Neuronal stem cell (in vitro differentiated cells): Measurements from ENCODE around the gene CADPS.

Source experiments
- DNase-seq: peaks from one replicate; pipeline ENCODE4 v3.0.0-alpha.2; 2013; ENCODE audit warnings: low spot score
- H2AFZ ChIP-seq: one replicate; pipeline ENCODE4 v1.6.1; 2013; ENCODE audit warnings: mild to moderate bottlenecking, low read length, inconsistent platforms
- H2AK5ac ChIP-seq: 2 replicates; pipeline ENCODE4 v1.6.1; 2013; ENCODE audit warnings: low read depth, mild to moderate bottlenecking, inconsistent platforms, low read length, moderate library complexity, mixed read lengths
- H2BK120ac ChIP-seq: 2 replicates; pipeline ENCODE4 v1.6.1; 2013; ENCODE audit warnings: low read depth, mild to moderate bottlenecking, inconsistent platforms, low read length, moderate library complexity, mixed read lengths
- H2BK12ac ChIP-seq: one replicate; pipeline ENCODE4 v1.6.1; 2013; ENCODE audit warnings: low read length, inconsistent platforms
- H2BK15ac ChIP-seq: 2 replicates; pipeline ENCODE4 v1.6.1; 2013; ENCODE audit warnings: mild to moderate bottlenecking, low read length, inconsistent platforms, mixed read lengths
- H2BK5ac ChIP-seq: one replicate; pipeline ENCODE4 v1.6.1; 2013; ENCODE audit warnings: inconsistent platforms, mild to moderate bottlenecking, low read length, moderate library complexity
- H3K14ac ChIP-seq: one replicate; pipeline ENCODE4 v1.6.1; 2013; ENCODE audit warnings: low read length, inconsistent platforms
- H3K18ac ChIP-seq: 2 replicates; pipeline ENCODE4 v1.6.1; 2013; ENCODE audit warnings: low read length, inconsistent platforms
- H3K23ac ChIP-seq: 2 replicates; pipeline ENCODE4 v1.6.1; 2013; ENCODE audit warnings: low read depth, mild to moderate bottlenecking, mixed read lengths, low read length, inconsistent platforms; ENCODE audit not compliant: poor library complexity
- H3K27ac ChIP-seq: replicated peaks from 3 replicates; pipeline ENCODE4 v1.5.1; 2013; ENCODE audit warnings: low read length, inconsistent platforms
- H3K27me3 ChIP-seq, 3 experiments: 2 replicates each; pipeline ENCODE4 v1.6.1; 2013; ENCODE audit warnings: low read length in 3 of 3, mild to moderate bottlenecking in 2 of 3, inconsistent platforms in 1 of 3, low read depth in 1 of 3, mixed read lengths in 1 of 3, moderate library complexity in 1 of 3; ENCODE audit not compliant: control insufficient read depth in 3 of 3, insufficient read depth in 3 of 3
- H3K36me3 ChIP-seq, 2 donors: replicated peaks in 1 of 2; 2 replicates each; pipeline ENCODE4 v1.6.1; 2013; ENCODE audit warnings: low read length in 2 of 2; ENCODE audit not compliant: control insufficient read depth in 2 of 2, insufficient read depth in 2 of 2
- H3K4ac ChIP-seq: 2 replicates; pipeline ENCODE4 v1.6.1; 2013; ENCODE audit warnings: inconsistent platforms, mild to moderate bottlenecking, low read length, moderate library complexity
- H3K4me1 ChIP-seq, 2 donors: 1 replicate in 1 of 2; 2 replicates in 1 of 2; pipeline ENCODE4 v1.6.1; 2013; ENCODE audit warnings: low read length in 2 of 2, low read depth in 1 of 2; ENCODE audit not compliant: control insufficient read depth in 2 of 2, insufficient read depth in 1 of 2
- H3K4me2 ChIP-seq: one replicate; pipeline ENCODE4 v1.6.1; 2013; ENCODE audit warnings: mild to moderate bottlenecking, low read length, inconsistent platforms; ENCODE audit not compliant: insufficient read depth, poor library complexity, severe bottlenecking
- H3K4me3 ChIP-seq, 2 donors: 2 replicates each; pipeline ENCODE4 v1.5.1; 2013; ENCODE audit warnings: low read length in 2 of 2, mild to moderate bottlenecking in 2 of 2, inconsistent platforms in 1 of 2, moderate library complexity in 1 of 2
- H3K79me1 ChIP-seq: one replicate; pipeline ENCODE4 v1.6.1; 2013; ENCODE audit warnings: low read depth, mild to moderate bottlenecking, inconsistent platforms, low read length, moderate library complexity
- H3K9ac ChIP-seq: one replicate; pipeline ENCODE4 v1.6.1; 2013; ENCODE audit warnings: mild to moderate bottlenecking, low read depth, low read length, inconsistent platforms; ENCODE audit not compliant: poor library complexity
- H3K9me3 ChIP-seq, 2 donors: replicated peaks in 1 of 2; 2 replicates each; pipeline versions ENCODE3 to v1.6.1; 2013; ENCODE audit warnings: low read length in 2 of 2, mild to moderate bottlenecking in 2 of 2, inconsistent platforms in 1 of 2, low read depth in 1 of 2, mixed read lengths in 1 of 2, moderate library complexity in 1 of 2; ENCODE audit not compliant: control insufficient read depth in 2 of 2, insufficient read depth in 1 of 2
- H4K8ac ChIP-seq: one replicate; pipeline ENCODE4 v1.6.1; 2013; ENCODE audit warnings: low read depth, mild to moderate bottlenecking, inconsistent platforms, low read length, moderate library complexity
- H4K91ac ChIP-seq: one replicate; pipeline ENCODE4 v1.6.1; 2013; ENCODE audit warnings: low read length, low read depth, mild to moderate bottlenecking, inconsistent platforms; ENCODE audit not compliant: poor library complexity
- WGBS, 2 donors: extraction: QIAGEN DNeasy Blood & Tissue Kit; methylation state at CpG; one replicate each; pipeline ENCODE4 v1.1.7; 2013; ENCODE audit warnings: missing lambda C conversion rate in 2 of 2, mixed read lengths in 1 of 2; ENCODE audit not compliant: insufficient read length in 2 of 2, insufficient replicate concordance in 1 of 2; ENCODE audit errors: extremely low coverage in 2 of 2; 5-methylcytosine and 5-hydroxymethylcytosine counted together

Gene CADPS

DNA sequence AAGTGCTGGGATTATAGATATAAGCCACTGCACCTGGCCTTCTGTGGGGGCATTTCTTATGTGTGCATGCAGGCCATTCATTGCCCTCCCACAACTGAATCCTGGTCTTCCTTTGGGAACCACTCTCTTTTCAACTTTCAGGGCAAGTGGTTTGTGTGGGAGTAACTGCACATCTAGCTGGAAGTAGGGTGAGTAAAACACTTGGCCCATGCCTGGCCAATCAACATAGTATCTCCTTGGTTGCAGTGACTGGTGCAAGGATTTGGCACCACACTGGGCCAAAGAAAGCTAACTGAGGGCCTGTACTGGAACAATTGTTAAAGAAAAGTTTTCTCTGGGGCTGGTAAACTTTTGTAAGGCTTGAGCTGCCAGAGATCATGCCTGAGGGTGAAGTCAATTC is 312.6 kb downstream of the CADPS start:
- Histone ChIP-seq H3K9me3 (no peaks in the 10 kb centered on the region), H3K4me3 (no peak overlapping the region), H3K4me1 (peaks cover 0 to 6% of the 10 kb centered on the region in 2 donors), H3K79me1 (no peaks in the 10 kb centered on the region), H3K4me2 (no peak overlapping the region), H4K91ac (no peak overlapping the region), H2BK15ac (no peak overlapping the region), H3K27me3 (no peaks in the 10 kb centered on the region), H3K4ac (no peak overlapping the region), H3K23ac (no peak overlapping the region), H3K9ac (no peak overlapping the region), H2BK5ac (no peak overlapping the region), H3K27ac (no peak overlapping the region), H2AK5ac (no peak overlapping the region), H3K18ac (no peak overlapping the region), H4K8ac (no peak overlapping the region), H2AFZ (no peak overlapping the region), H3K14ac (no peak overlapping the region), H2BK12ac (no peak overlapping the region), H3K36me3 (no peaks in the 10 kb centered on the region), H2BK120ac (no peak overlapping the region)
- no peak for DNase-seq

DNA sequence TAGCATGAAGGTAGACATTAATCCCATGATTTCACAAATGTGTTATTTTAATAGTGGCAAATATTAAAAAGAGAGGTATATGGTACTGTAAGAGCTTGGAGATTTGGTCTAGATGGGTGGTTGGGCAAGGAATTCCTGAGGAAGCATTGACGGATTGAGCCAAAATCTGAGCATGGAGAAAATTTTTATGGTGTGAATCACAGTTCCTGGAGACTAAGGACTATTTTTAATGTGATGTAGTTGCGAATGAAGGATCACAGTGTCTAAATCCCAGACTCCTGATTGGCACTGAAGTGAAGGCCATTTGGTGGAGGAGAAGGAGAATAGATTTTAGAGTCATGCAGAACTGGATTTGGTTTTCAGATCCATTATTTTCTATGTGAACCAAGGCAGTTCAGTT is 313.2 kb downstream of the CADPS start:
- no peak overlapping the region for H4K8ac ChIP-seq
- H3K79me1 ChIP-seq: no peaks in the 10 kb centered on the region
- H3K36me3 ChIP-seq: no peaks in the 10 kb centered on the region
- no peak overlapping the region for H2AK5ac ChIP-seq
- H3K14ac ChIP-seq: no peak overlapping the region
- no peak overlapping the region for H2BK120ac ChIP-seq
- H3K18ac ChIP-seq: no peak overlapping the region
- H3K4ac ChIP-seq: no peak overlapping the region
- H2AFZ ChIP-seq: no peak overlapping the region
- DNase-seq: no peak
- H3K27ac ChIP-seq: no peak overlapping the region
- no peak overlapping the region for H3K9ac ChIP-seq
- H3K9me3 ChIP-seq: no peaks in the 10 kb centered on the region
- no peak overlapping the region for H2BK12ac ChIP-seq
- H3K23ac ChIP-seq: no peak overlapping the region
- WGBS, 2 donors: no CpG with 5 or more reads among the region's 2 CpGs
- H3K4me2 ChIP-seq: no peak overlapping the region
- no peak overlapping the region for H2BK5ac ChIP-seq
- H3K27me3 ChIP-seq: no peaks in the 10 kb centered on the region
- no peak overlapping the region for H2BK15ac ChIP-seq
- H4K91ac ChIP-seq: no peak overlapping the region
- H3K4me1 ChIP-seq: peaks cover 0 to 3% of the 10 kb centered on the region in 2 donors
- H3K4me3 ChIP-seq: no peak overlapping the region

DNA sequence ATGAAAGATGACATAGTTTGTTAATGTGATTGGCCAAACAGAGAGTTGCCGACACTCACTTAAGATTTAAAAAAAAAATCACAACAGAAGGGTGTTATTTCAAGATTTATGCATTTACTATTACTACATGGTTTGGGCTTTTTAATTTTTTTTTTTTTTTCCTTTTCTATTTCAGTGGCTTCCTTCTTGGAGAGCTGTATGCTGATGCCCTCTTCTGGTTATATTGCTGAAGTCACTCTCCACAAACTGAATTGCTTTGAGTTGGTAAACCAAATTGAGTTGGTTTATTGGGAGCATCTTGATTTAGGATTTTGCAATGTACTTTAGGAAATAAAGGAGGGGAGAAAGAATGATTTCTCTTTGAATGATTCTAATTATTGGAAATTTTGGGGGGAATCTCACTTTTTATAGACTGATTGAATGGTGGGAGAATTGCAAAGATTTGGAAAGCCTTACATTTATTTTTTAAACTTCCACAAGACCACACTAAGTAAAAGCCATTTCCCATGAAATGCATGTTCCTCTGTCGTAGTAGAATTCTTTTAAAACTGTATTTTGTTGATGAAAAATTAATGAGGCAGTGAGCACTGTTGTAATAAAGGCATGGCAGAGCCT is 315.3 kb downstream of the CADPS start:
- Histone ChIP-seq H2BK12ac (no peak overlapping the region), H2BK15ac (no peak overlapping the region), H3K14ac (no peak overlapping the region), H3K79me1 (no peaks in the 10 kb centered on the region), H3K23ac (no peak overlapping the region), H3K4me3 (no peak overlapping the region), H3K4me1 (peaks cover 0 to 2% of the 10 kb centered on the region in 2 donors), H3K4me2 (no peak overlapping the region), H3K4ac (no peak overlapping the region), H2BK5ac (no peak overlapping the region), H2AFZ (no peak overlapping the region), H3K9me3 (no peaks in the 10 kb centered on the region), H2AK5ac (no peak overlapping the region), H3K36me3 (no peaks in the 10 kb centered on the region), H3K27me3 (no peaks in the 10 kb centered on the region), H4K8ac (no peak overlapping the region), H3K18ac (no peak overlapping the region), H3K27ac (no peak overlapping the region), H4K91ac (no peak overlapping the region), H3K9ac (no peak overlapping the region), H2BK120ac (no peak overlapping the region)
- WGBS, 2 donors: no CpG with 5 or more reads among the region's 2 CpGs
- no peak for DNase-seq

DNA sequence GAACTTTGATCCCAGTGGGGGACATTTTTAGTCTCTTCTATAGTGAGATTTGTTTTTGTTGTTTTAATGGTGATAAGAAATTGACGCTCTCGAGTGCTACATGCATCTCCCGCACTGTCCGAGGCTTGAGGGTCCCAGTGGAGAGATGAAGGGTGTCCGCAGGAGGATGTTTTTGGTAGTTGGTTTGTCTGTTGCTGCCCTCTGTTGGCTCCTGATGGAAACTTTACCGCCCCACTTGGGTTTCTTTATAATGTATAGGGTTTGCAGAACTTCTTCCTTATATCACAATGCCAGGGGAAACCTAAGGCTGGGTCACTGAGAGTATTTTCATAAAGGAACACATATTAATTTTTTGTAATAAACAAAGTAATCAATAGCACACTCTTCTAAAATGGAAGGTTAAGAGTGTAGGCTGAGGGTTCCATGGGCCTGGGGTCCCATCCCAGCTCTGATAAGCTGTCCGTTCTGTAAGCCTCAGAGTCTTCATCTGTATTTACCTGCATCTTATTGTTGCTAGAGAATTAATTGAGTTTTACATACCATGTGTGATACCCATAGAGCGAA is 316.6 kb downstream of the CADPS start:
- H3K79me1 ChIP-seq: no peaks in the 10 kb centered on the region
- no peak overlapping the region for H3K4me2 ChIP-seq
- peaks cover 0 to 2% of the 10 kb centered on the region in 2 donors for H3K4me1 ChIP-seq
- H2BK120ac ChIP-seq: no peak overlapping the region
- H3K9me3 ChIP-seq: no peaks in the 10 kb centered on the region
- no peak overlapping the region for H3K4ac ChIP-seq
- no peaks in the 10 kb centered on the region for H3K36me3 ChIP-seq
- no peak overlapping the region for H2AK5ac ChIP-seq
- no peak overlapping the region for H2BK15ac ChIP-seq
- H3K18ac ChIP-seq: no peak overlapping the region
- no peak overlapping the region for H3K14ac ChIP-seq
- H2AFZ ChIP-seq: no peak overlapping the region
- no CpG with 5 or more reads among the region's 8 CpGs for WGBS, 2 donors
- no peak overlapping the region for H4K91ac ChIP-seq
- no peak overlapping the region for H3K23ac ChIP-seq
- no peak overlapping the region for H3K9ac ChIP-seq
- no peak overlapping the region for H2BK5ac ChIP-seq
- no peak overlapping the region for H2BK12ac ChIP-seq
- DNase-seq: peak; percentile 57
- H3K4me3 ChIP-seq: no peak overlapping the region
- H3K27me3 ChIP-seq: no peaks in the 10 kb centered on the region
- H3K27ac ChIP-seq: no peak overlapping the region
- no peak overlapping the region for H4K8ac ChIP-seq
